ENCODE data around the gene TPD52L1. TPM values are rescaled to one million over a fixed set of nuclear protein-coding genes. Genes with fewer than 3 reads are reported as not detected.

The TPD52L1 gene
- total and polyA plus RNA-seq, 2 of the 13 experiments (the other 11 are each of a cell fraction or from before 2014, with no cell fraction given), result 0.49 to 0.53 TPM

DNA sequence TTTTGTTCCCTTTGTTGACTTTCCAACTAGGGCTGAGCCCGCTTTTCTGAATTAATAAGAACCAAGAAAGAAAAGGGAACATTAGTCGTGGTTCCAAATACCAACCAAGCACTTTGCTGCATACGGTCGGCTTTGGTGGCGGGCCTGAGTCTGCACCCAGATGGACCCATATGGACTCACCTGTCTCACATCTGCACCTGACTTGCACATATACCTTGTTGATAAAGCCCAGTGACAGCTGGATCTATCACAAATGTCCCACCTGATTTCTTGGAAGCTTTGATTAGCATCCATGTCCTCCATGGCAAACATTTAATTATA is 39.0 kb downstream of the TPD52L1 start:
- 67% methylated on average over 5 of the region's 5 CpGs for WGBS (ENCODE audit: low lambda C conversion rate)
- intact Hi-C loops (cut with micrococcal nuclease; ENCODE audit: unreplicated experiment), result loop anchor here (5.0 to 10.0 kb wide), 2 partner anchors 110 to 572 kb away; partner anchors contain the start of gene HDDC2
- TF ChIP-seq FLYWCH1 (CRISPR knock-in tag; IDR thresholded peaks at IDR 0.05), result no peak
- TF ChIP-seq, protein P1, sequence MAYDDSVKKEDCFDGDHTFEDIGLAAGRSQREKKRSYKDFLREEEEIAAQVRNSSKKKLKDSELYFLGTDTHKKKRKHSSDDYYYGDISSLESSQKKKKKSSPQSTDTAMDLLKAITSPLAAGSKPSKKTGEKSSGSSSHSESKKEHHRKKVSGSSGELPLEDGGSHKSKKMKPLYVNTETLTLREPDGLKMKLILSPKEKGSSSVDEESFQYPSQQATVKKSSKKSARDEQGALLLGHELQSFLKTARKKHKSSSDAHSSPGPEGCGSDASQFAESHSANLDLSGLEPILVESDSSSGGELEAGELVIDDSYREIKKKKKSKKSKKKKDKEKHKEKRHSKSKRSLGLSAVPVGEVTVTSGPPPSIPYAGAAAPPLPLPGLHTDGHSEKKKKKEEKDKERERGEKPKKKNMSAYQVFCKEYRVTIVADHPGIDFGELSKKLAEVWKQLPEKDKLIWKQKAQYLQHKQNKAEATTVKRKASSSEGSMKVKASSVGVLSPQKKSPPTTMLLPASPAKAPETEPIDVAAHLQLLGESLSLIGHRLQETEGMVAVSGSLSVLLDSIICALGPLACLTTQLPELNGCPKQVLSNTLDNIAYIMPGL (CRISPR knock-in tag; IDR thresholded peaks at IDR 0.05; ENCODE audit: borderline replicate concordance in 1 of 2, low read depth in 1 of 2), result 0 out of 4 replicates have a peak, but pooled peaks of 1 of the 2 experiments have one; percentile 15
- POLR2A ChIA-PET, result no interaction called here
- CTCF ChIA-PET (ENCODE audit: low intra/inter-chr PET ratio, low total read pairs), result no interaction called here
- ATAC-seq (peak; percentile 39; the same call in 2 of the 3 replicates), FAIRE-seq (no peak), DNase-seq (ENCODE audit: low spot score) (no peak)
- no peak overlapping the region for H3K9ac ChIP-seq (ENCODE audit: insufficient read depth, low read depth, low read length)
- no peak overlapping the region for H2AFZ ChIP-seq (ENCODE audit: low read length)
- H3K4me3 ChIP-seq (replicated peaks in 1 of 3; ENCODE audit: insufficient read depth in 1 of 3, low read depth in 2 of 3, low read length in 3 of 3), result no peak overlapping the region
- no peaks in the 10 kb centered on the region for H3K27me3 ChIP-seq (ENCODE audit: control insufficient read depth in 1 of 2, insufficient read depth in 2 of 2, low read length in 2 of 2)
- no peaks in the 10 kb centered on the region for H4K20me1 ChIP-seq (ENCODE audit: insufficient read depth, low read length)
- no peak overlapping the region for H3K4me2 ChIP-seq (ENCODE audit: low read depth, low read length)
- H3K36me3 ChIP-seq (replicated peaks in 1 of 2; ENCODE audit: control insufficient read depth in 1 of 2, insufficient read depth in 2 of 2, low read length in 2 of 2), result no peaks in the 10 kb centered on the region
- in situ Hi-C loops (cut with HindIII; ENCODE audit: extremely low pct_ligation_motif_present, low pct_unique_long_range_greater_than_20kb), result no loop called here
- no TSS peak for BruUV-seq (replicated peaks)
- H3K4me1 ChIP-seq (ENCODE audit: insufficient read depth, low read length), result no peaks in the 10 kb centered on the region
- no peaks in the 10 kb centered on the region for H3K9me3 ChIP-seq (ENCODE audit: low read length)
- H3K79me2 ChIP-seq (ENCODE audit: insufficient read depth, low read length), result no peaks in the 10 kb centered on the region
- H3K27ac ChIP-seq (ENCODE audit: extremely low read length, insufficient read depth, low read length), result no peak overlapping the region

DNA sequence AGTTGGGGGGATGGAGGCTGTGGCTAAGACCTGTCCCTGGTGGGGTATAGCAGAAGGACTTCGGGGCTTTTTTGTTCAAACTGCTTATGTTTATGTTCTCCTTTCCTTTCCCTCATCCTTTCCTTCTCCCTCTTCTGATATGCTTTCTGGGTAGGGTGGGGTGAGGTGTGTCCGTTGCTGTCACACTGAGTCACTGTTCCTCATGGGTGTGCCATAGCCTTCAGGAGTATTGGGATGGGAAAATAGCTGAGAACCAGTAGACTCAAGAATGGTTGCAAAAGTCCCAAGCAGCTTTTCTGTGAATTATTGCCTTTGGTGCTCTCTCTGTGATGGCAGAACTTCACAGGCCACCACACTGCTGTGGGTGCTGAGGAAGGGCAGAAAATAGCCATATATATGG is 39.6 kb downstream of the TPD52L1 start:
- no peaks in the 10 kb centered on the region for H3K36me3 ChIP-seq (replicated peaks in 1 of 2; ENCODE audit: control insufficient read depth in 1 of 2, insufficient read depth in 2 of 2, low read length in 2 of 2)
- no peaks in the 10 kb centered on the region for H3K27me3 ChIP-seq (ENCODE audit: control insufficient read depth in 1 of 2, insufficient read depth in 2 of 2, low read length in 2 of 2)
- H3K9me3 ChIP-seq (ENCODE audit: low read length), result no peaks in the 10 kb centered on the region
- POLR2A ChIA-PET, result no interaction called here
- BruUV-seq (replicated peaks), result no TSS peak
- CTCF ChIA-PET (ENCODE audit: low intra/inter-chr PET ratio, low total read pairs), result no interaction called here
- H3K27ac ChIP-seq (ENCODE audit: extremely low read length, insufficient read depth, low read length), result no peak overlapping the region
- DNase-seq (ENCODE audit: low spot score) (no peak), ATAC-seq (no peak), FAIRE-seq (no peak)
- H2AFZ ChIP-seq (ENCODE audit: low read length), result no peak overlapping the region
- no peak overlapping the region for H3K4me3 ChIP-seq (replicated peaks in 1 of 3; ENCODE audit: insufficient read depth in 1 of 3, low read depth in 2 of 3, low read length in 3 of 3)
- in situ Hi-C loops (cut with HindIII; ENCODE audit: extremely low pct_ligation_motif_present, low pct_unique_long_range_greater_than_20kb) (no loop called here), intact Hi-C loops (cut with micrococcal nuclease; ENCODE audit: unreplicated experiment) (loop anchor here (5.0 to 10.0 kb wide), 2 partner anchors 109 to 572 kb away; partner anchors contain the start of gene HDDC2)
- H3K4me2 ChIP-seq (ENCODE audit: low read depth, low read length), result no peak overlapping the region
- H3K79me2 ChIP-seq (ENCODE audit: insufficient read depth, low read length), result no peaks in the 10 kb centered on the region
- no peaks in the 10 kb centered on the region for H3K4me1 ChIP-seq (ENCODE audit: insufficient read depth, low read length)
- H4K20me1 ChIP-seq (ENCODE audit: insufficient read depth, low read length), result no peaks in the 10 kb centered on the region
- WGBS (ENCODE audit: low lambda C conversion rate), result 0% methylated on average over 2 of the region's 2 CpGs
- no peak overlapping the region for H3K9ac ChIP-seq (ENCODE audit: insufficient read depth, low read depth, low read length)
- no peak for TF ChIP-seq ZNF33B (CRISPR knock-in tag; IDR thresholded peaks at IDR 0.05)
- no peak for TF ChIP-seq ZFP37 (CRISPR knock-in tag; IDR thresholded peaks at IDR 0.05; ENCODE audit: borderline replicate concordance)
- TF ChIP-seq MNT (IDR thresholded peaks at IDR 0.05), result no peak
- no peak for TF ChIP-seq ZNF205 (CRISPR knock-in tag; IDR thresholded peaks at IDR 0.05)
- no peak for TF ChIP-seq TBL1XR1 (IDR thresholded peaks at IDR 0.05; ENCODE audit: borderline replicate concordance, low read length, partially characterized antibody)
- TF ChIP-seq ZNF17 (CRISPR knock-in tag; IDR thresholded peaks at IDR 0.05), result no peak
- no peak for TF ChIP-seq ZNF639 (CRISPR knock-in tag; conservative IDR thresholded peaks at IDR 0.05)
- TF ChIP-seq DPF2 (CRISPR knock-in tag; IDR thresholded peaks at IDR 0.05; ENCODE audit: borderline replicate concordance, low read depth), result no peak
- no peak for TF ChIP-seq TEAD2 (CRISPR knock-in tag; IDR thresholded peaks at IDR 0.05)
